HG03521 (cell line): ENCODE measurements around the gene IGFALS.
"Not testable (repeated sequence)": the region's sequence is repeated elsewhere in the genome, so short reads cannot be mapped to it uniquely, and the experiment has no call there.

Experiments
- ATAC-seq: cut with Tn5 transposase; IDR thresholded peaks from one replicate; pipeline ENCODE4 v1.9.1; 2021; ENCODE audit warnings: mild to moderate bottlenecking, moderate library complexity; ENCODE audit not compliant: unreplicated experiment

The IGFALS gene

DNA sequence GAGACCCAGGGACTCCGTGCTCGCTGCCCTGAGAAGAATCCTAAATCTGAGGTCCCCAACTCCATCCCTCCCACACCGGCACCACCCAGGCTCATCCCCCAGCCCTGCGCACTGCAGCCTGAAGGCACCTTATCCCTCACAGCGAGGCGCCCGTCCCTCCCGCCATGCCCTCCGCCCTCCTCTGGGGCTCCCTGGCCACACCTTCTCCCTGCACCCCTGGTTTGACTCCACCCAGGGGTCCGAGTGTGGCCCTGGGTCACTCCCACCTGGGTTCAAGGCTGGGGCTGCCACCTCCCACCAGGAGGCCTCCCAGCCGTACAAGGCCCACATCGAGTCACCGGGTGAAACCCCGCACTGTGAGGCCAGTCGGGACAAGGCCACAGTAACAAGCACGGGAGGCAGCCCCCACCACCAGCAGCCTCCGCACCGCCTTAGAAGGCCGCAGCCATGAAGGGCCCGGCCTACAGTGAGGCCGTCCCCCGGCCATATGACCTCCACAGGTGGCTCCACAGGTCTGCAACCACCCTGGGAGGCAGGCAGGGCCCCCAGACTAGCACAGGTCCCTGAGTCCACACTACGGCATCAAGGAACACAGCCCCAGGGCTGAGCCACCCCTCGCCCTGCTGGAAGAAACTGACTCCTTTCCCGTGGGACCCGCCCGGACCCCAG lies 24.8 kb upstream of the IGFALS start:
- no peak for ATAC-seq

DNA sequence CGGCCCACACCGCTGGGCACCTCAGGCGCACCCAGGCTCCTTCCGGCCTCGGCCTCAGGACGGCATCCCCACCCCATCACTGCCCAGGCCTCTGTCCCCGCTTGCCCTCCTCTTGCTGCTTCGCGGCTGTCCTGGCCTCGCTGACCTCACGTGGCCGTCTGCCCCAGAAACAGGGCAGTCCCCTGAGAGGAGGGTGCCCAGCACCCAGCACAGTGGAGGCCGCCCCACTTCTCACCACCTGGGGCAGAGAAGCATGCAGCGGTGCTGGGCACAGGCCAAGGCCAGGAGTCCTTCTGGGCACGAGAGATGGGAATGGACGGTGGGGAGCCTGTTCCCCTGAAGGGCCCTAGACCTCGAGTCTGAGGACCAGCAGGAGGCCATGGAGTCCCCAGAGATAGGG lies 24.2 kb upstream of the IGFALS start:
- no peak for ATAC-seq

DNA sequence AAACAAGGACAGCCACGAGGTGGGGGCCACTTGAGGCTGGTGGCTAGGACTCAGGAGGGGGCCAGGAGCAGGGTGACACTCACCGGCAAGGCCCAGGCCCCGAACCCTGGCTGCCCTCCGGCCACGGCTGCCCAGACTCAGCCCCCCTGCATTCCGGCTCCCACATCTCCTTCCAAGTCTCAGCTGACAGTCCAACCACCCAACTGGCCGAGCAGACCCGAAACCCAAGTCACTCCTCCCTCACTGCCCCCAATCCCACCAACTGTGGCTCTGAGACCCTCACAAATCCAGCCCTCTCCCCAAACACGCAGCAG lies 23.7 kb upstream of the IGFALS start:
- ATAC-seq = no peak

DNA sequence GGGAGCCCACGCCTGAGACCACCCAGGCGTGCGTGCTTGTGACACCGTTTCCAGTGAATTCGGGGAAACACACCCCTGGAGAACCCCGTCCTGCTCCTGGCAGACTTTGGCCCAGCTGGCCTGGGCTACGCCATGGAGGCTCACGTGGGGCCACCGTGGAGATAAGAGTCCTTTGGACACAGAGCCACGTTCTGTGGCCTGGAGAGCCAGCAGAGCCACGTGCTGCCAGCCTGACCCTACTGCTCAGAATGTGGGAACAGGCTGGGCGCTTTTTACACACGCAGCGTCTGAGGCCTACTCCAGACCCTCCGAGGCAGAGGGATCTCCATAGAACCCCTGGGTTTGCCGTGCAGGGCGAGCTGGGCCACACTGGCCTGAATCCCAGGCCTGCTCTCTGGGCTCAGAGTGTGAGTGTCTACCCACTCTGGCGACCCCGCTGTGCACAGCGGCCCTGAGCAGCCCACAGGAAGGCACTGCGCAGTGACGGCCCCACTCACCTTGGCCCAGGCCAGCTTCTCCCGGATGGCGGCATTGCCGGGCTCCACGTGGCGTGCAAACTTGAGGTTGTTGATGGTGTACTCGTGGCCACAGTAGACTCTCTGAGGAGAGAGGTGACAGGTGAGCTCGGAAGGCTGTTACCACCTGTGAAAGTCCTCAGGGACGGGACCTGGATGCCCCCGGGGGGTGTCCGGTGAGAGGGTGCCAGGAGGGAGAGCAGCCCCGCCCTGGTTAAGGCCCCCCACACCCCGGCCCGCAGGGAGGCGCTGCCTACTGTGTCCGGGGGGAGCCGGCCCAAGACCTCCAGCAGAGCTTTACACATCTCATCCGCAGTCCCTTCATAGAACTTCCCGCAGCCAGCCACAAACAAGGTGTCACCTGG lies 23.1 kb upstream of the IGFALS start:
- no peak for ATAC-seq

DNA sequence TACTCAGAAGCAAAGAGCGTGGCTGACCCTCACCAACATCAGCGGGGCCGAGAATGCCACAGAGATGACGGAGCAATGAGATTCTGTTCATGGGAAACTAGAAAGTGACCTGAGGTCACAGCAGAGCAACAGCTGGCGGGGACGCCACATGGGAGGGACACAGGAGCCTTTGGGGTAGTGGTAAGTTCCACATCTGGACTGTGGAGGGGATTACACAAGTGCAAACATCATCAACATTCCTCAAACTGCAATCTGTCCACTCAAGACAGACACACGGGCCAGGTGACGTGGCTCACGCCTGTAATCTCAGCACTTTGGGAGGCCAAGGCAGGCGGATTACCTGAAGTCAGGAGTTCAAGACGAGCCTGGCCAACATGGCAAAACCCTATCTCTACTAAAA lies 22.0 kb upstream of the IGFALS start:
- no peak for ATAC-seq

DNA sequence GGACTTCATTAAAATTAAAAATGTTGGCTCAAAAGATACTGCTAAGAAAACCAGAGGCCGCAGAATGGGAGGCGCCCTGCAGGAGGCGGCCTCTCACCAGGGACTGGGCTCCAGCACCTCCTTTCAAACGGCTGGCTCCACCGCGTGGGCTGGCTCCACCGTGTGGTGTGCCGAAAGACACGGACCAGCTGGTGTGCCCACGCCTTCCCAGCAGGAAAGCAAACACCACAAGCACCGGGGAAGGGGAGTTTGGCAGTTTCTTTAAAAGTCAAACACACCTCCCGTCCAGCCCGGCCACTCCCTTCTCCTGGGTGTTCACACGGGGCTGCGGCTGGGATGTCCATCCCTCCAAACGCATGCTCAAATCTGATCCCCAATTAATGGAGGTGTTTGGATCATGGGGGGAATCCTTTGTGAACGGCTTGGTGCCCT lies 19.2 kb upstream of the IGFALS start:
- ATAC-seq = no peak

DNA sequence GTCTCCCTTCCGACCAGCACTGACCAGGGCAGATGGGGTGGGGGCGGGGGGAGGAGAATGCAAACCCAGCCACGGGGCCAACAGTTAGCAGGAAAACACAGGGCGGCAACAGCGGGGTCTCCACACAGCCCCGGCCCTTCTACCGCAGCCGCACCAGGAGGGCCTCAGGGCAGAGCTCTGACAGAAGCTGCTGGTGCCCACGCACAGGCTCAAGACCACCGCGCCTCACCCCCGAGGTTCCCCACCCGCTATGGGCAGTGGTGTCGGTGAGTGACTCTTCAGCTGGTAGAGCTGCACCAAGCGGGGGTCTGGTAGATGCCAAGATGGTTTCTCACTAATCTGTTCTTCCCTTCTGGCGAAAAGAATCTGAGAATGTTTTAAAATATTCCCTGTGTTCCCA lies 17.0 kb upstream of the IGFALS start:
- no peak for ATAC-seq

DNA sequence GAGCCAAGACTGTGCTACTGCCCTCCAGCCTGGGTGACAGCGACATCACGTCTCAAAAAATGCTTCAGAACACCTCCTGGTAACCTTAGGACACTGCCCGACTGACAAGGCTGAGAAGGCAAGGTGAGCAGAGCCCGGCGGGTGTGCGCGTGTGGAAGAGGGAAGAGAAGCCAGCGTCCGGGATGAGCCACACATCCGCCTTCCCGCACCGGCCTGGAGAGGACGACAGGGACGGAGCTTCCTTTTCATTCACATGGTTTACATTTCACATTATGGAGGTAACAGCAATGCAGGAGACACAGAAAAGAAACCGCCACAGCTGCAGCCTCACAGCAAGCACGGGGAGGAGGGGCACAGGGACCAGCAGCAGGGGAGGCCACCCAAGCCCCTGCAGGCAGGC lies 16.6 kb upstream of the IGFALS start:
- ATAC-seq = no peak

DNA sequence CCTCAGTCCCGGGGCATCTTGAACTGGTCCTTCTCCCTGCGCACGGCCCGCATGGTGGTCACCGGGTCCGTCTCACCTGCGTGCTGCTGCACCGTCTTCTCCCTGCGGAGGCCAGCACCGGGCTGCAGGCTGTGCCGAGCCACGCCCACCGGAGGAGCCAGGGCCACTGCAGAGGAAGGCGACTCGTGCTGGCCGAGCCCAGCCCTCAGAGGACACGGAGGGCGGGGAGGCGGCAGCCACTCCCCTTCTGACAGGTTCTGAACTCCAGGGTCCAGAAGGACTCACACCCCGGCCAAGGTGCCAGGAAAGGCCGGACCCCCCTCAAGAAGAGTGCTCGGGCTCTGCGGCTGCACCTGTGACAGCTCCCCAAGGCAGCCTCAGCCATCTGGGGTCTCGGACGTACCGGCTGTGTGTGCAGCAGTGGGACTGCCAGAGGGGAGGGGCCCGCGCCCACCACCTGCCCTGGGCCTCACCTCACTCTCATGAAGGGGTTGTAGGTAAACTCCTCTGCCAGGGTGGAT lies 15.8 kb upstream of the IGFALS start:
- no peak for ATAC-seq

DNA sequence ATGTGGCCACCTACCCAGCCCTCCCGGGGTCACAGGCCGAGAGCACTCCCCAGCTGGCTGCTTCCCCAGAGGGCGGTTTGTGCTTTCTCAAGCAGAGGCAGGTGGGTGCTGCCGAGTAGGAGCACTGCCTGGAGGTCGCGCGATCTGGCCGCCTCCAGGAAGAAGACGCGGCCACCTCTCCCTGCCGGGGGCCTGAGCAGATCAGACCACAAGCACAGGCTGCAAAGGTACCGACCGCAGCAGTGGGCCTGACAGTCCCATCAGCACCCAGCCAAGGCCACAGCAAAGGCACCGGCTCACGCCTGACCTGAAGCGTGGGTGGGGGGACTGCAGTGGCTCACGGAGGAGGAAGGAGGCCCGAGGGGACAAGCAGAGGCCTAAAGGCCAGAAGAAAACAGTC lies 15.2 kb upstream of the IGFALS start:
- ATAC-seq = no peak

DNA sequence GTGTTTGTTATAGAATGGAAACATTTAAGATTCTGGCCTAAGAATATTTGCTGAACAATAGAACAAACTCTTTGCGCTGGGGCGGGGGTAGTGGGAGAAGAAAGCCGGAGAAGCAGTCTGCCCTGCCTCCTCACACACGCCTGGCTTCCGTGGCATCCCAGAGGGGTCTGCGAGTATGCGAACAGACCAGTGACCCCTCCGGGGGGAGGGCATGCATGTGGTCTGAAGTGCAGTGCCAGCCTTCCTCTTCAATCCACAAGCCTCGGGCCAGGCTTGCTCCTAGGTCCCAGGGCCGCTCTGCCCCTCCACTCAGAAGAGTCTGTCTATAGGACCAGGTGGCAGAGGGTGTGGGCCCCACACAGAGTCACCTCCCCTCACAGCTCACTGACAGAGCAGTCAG lies 14.1 kb upstream of the IGFALS start:
- ATAC-seq = no peak

DNA sequence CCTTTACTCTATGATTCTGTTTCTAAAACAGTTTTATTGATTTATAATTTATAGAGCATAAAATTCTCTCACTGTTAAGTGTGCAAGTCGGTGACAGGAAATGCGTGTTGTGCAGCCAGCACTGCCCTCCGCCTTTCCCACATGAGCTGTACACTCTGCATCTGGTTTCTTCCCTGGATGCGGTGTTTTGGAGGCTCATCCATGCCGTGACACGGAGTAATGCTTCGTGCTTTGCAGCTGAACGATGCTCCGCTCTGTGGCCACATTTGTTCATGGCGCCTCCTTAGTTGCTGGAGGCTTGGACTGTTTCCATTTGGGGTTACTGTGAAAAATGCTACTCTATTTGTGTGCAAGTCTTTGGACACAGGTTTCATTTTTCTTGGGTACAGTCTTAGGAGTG lies 7.2 kb upstream of the IGFALS start:
- no peak for ATAC-seq

DNA sequence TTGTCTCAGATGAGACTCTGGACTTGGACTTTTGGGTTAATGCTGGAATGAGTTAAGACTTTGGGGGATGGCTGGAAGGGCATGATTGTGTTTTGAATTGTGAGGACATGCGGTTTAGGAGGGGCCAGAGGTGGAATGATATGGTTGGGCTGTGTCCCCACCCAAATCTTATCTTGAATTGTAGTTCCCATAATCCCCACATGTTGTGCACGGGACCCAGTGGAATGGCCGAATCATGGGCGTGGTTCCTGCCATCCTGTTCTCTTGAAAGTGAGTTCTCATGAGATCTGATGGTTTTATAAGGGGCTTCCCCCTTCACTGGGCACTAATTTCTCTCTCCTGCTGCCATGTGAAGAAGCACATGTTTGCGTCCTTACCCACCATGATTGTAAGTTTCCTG lies 5.8 kb upstream of the IGFALS start:
- ATAC-seq = not testable (repeated sequence)

DNA sequence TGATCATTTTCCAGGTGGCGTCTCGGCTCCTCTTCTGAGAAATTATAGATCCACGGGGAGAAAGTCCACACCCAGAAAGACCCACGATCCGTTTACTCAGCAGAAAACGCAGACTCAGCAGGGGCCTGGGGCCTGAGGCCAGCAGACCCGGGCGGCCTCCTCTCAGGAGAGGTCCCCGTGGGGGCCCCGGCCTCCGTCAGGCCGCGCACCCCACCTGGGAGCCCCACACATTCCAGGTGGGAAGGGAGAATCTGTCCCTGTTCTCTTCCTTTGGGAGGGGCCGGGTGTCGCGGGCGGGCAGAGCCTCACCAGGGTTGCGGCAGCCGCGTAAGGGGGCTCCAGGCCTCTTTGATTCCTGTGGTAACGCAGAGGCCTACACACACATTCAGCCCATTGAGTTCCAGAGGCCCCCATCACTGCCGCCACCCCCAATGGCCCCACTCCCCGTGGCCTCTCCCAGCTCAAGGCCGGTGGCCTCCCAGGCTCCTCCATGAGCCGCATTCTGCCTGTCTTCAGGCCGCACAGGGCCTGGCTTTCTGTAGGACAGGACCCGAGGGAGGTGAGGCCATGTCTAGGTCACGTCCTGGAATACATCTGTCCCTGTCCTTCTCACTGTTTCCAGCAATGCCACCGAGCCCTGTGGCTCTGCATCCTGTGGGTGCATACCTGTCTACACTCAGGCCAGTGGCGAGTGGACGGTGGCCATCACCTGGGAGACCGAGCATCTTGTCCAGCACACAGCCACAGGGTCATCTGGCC lies 1.6 kb upstream of the IGFALS start:
- ATAC-seq = no peak

DNA sequence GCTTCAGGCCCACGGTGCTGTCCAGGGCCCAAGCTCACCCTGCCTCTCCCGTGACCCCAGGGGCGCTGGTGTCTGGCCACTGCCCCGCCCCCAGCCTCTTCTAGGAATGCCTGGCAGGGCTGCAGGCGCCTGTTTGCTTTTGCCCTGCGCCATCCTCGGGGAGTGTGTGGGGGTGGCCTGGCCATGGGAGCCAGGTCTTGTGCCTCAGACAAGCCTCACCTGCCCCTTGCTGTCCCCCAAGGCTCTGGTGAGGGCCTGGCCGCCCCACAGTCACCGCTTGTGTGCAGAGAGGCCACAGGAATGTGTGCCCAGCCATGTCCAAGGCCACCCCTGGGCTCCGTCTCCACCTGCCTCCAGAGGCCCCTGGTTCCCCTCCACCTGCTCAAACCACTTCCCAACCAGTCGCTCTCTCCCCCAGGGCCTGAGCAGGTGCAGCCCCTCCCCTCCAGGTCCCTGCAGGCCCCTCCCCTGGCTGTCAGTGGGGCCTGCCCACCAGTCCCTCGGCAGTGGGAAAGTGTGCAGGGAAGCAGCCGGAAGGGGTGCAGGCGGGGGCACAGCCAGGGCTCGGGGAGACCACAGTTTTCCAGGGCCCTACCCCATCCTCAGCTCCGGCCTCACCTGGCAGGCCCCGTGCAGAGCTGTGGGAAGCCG lies 841 bp upstream of the IGFALS start:
- ATAC-seq = no peak

DNA sequence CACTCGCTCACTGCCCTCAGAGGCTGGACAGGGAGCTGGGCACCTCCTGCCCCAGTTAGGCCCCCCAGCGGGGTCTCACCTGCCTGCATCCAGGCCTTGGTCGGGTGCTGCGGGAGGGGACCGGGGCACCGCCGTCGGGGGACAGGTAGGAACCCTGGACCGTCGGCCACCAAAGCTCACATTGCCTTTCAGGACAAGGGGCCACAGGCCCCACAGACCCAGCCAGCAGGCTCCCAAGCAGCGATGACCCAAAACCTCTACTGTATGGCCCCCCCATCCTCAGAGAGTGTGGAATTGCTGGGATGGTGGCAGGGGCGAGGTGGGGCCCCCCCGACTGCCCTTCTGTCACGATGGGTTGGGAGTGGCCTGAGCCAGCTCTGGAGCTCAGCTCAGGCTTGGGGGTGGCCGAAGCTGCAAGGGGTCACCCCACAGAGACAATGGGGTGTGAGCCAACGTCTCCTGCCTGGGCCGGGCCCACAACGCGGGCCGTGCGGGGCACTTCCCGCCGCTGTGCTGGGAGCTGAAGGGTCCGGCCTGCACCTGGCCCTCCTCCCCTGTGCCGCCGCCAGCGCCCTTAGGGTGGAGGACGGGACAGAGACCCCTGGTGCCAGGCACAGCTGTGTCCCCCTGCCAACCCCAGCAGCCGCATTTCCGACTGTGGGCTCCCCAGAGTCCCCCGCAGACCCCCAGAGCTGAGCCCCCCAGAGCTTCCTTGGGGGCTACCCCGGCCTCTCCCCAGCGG lies 498 bp downstream of the IGFALS start:
- ATAC-seq = no peak

DNA sequence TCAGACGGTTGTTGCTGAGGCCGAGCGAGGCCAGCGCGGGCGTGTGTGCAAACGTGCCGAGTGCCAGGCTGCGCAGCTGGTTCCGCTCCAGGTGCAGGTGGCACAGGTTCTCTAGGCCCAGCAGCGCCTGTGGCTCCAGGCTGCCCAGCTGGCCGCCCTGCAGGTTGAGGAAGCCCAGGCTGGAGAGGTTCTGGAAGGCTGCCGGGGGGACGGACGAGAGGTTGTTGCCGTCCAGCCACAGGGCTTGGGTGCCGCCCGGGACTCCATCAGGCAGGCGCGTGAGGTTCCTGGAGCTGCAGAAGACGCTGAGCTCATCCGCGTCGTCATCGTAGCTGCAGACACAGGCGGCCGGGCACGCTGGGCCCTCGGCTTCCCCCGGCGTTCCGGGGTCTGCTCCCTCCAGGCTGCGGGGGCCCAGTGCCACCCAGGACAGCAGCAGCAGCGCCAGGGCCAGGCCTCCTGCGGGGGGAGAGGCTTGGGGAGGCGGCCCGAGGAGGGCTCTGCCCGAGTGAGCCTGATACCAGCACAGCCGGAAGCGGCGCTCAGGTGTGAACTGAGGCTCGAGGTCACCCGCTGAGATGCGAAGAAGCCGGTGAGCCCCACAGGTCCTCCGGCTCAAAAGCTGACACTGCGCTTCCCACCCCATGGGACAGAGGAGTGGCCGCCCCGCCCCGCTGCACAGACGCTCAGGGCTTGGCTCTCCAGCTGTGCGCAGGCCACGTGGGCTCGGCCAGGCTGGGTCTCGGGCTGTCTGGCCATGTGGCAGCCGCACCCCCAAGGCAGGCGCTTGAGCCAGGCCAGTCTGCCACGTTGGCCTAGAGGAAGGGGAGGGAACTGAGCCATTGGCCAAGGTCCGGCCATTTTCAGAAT lies 1.3 kb downstream of the IGFALS start:
- ATAC-seq = no peak

DNA sequence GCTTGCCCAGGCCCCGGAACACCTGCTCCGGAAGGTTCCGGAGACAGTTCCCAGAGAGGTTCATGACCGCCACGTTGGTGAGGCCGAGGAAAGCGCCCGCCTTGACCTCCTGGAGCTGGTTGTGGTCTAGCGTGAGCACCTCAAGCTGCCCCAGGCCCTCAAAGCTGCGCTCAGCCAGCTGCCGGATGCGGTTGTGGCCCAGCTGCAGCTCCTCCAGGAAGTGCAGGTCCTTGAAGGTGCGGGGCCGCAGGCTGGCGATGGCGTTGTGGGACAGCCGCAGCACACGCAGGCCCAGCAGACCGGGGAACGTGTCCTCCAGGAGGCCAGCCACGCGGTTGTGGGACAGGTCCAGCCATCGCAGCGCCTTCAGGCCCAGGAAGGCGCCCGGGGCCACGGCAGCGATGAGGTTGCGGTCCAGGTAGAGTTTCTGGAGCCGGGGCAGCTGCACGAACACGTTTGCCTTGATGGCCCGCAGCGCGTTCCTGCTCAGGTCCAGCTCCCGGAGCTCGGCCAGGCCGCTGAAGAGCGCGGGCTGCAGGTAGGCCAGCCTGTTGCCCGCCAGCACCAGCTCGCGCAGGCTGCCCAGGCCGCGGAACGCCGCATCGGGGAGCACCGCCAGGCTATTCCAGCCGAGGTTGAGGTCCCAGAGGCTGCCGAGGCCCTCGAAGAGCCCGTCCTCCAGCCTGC lies 2.1 kb downstream of the IGFALS start:
- ATAC-seq = no peak
